Peyer's patch (tissue), 4 donors: ENCODE data around the gene WDR31. TPM values are rescaled to one million over a fixed set of nuclear protein-coding genes. Genes with fewer than 3 reads are reported as not detected.

Source experiments
- DNase-seq, 3 donors: peaks; one replicate each; pipeline ENCODE4 v3.0.0-alpha.2; 2017 to 2019
- H3K27ac ChIP-seq, 4 donors: fragments of 200-600 bp; sonication (generic); one replicate each; pipeline ENCODE4 v1.5.1; 2016 to 2019
- H3K27me3 ChIP-seq, 2 donors: fragments of 200-600 bp; sonication (generic); one replicate each; pipeline ENCODE4 v1.5.1; 2019
- H3K36me3 ChIP-seq, 3 donors: fragments of 200-600 bp; sonication (generic); one replicate each; pipeline ENCODE4 v1.5.1; 2016 to 2019
- H3K4me1 ChIP-seq, 4 donors: fragments of 200-600 bp; sonication (generic); one replicate each; pipeline ENCODE4 v1.5.1; 2016 to 2019
- H3K4me3 ChIP-seq, 4 donors: fragments of 200-600 bp; sonication (generic); 1 replicate in 3 of 4; 2 replicates in 1 of 4; pipeline ENCODE4 v1.5.1; 2016 to 2019; ENCODE audit warnings: mild to moderate bottlenecking in 1 of 4
- H3K9me3 ChIP-seq, 4 donors: fragments of 200-600 bp; sonication (generic); one replicate each; pipeline ENCODE4 v1.5.1; 2016 to 2019; ENCODE audit warnings: mild to moderate bottlenecking in 1 of 4
- CTCF ChIP-seq, 6 experiments: fragments of 450-650 bp in 4 of 6; fragments of 200-600 bp in 2 of 6; sonication (generic) in 1 of 6; IDR thresholded peaks; one replicate each; pipeline ENCODE4 v1.5.1; 2017 to 2019; ENCODE audit warnings: antibody characterized with exemption in 6 of 6, mild to moderate bottlenecking in 3 of 6, moderate library complexity in 1 of 6
- POLR2A ChIP-seq, 2 donors: fragments of 450-650 bp; IDR thresholded peaks; one replicate each; pipeline ENCODE4 v1.5.1; 2017; ENCODE audit warnings: antibody characterized with exemption in 2 of 2, mild to moderate bottlenecking in 2 of 2, moderate library complexity in 2 of 2
- total RNA-seq, 4 donors: library from RNA; depleted of rRNA; stranded (reverse); fragments of >200 nt; gene quantifications; one replicate each; pipeline ENCODE4 v1.1.0, GENCODE V29; 2016

Gene WDR31
- total RNA-seq, 4 donors from 2014 or later, result 1.1 to 3.5 (median 2.5) TPM; not detected in 1

GRCh38 chr9:113364951-113365350, 24.9 kb upstream of the WDR31 start:
- no peaks in the 10 kb centered on the region for H3K4me1 ChIP-seq
- no peak for DNase-seq
- H3K4me3 ChIP-seq, result no peak overlapping the region
- H3K36me3 ChIP-seq, result no peaks in the 10 kb centered on the region
- H3K27ac ChIP-seq, result no peak overlapping the region
- no peaks in the 10 kb centered on the region for H3K27me3 ChIP-seq
- no peaks in the 10 kb centered on the region for H3K9me3 ChIP-seq
- TF ChIP-seq POLR2A (IDR thresholded peaks at IDR 0.05) (no peak), CTCF (IDR thresholded peaks at IDR 0.05) (no peak)

- no peaks in the 10 kb centered on the region for H3K4me1 ChIP-seq
- no peak for DNase-seq
- H3K36me3 ChIP-seq, result no peaks in the 10 kb centered on the region
- no peak overlapping the region for H3K4me3 ChIP-seq
- H3K9me3 ChIP-seq, result no peaks in the 10 kb centered on the region
- no peak for TF ChIP-seq POLR2A (IDR thresholded peaks at IDR 0.05)
- TF ChIP-seq CTCF (IDR thresholded peaks at IDR 0.05), result no peak
- no peaks in the 10 kb centered on the region for H3K27me3 ChIP-seq
- no peak overlapping the region for H3K27ac ChIP-seq
These were observed 23.3 kb upstream of the WDR31 start for GRCh38 chr9:113363336-113363735.

- Histone ChIP-seq H3K4me3 (no peak overlapping the region), H3K36me3 (no peaks in the 10 kb centered on the region), H3K4me1 (no peaks in the 10 kb centered on the region), H3K9me3 (no peaks in the 10 kb centered on the region), H3K27me3 (no peaks in the 10 kb centered on the region), H3K27ac (no peak overlapping the region)
- DNase-seq, result no peak
- TF ChIP-seq CTCF (IDR thresholded peaks at IDR 0.05) (no peak), POLR2A (IDR thresholded peaks at IDR 0.05) (no peak)
These were observed 21.4 kb upstream of the WDR31 start for GRCh38 chr9:113361304-113362018.

GRCh38 chr9:113360242-113360842, 20.3 kb upstream of the WDR31 start:
- DNase-seq, result peak in 1 of 3 donors; percentile 15
- no peaks in the 10 kb centered on the region for H3K4me1 ChIP-seq
- no peaks in the 10 kb centered on the region for H3K36me3 ChIP-seq
- TF ChIP-seq POLR2A (IDR thresholded peaks at IDR 0.05), result no peak
- TF ChIP-seq CTCF (IDR thresholded peaks at IDR 0.05), result no peak
- H3K4me3 ChIP-seq, result no peak overlapping the region
- H3K9me3 ChIP-seq, result no peaks in the 10 kb centered on the region
- no peak overlapping the region for H3K27ac ChIP-seq
- H3K27me3 ChIP-seq, result no peaks in the 10 kb centered on the region

DNA sequence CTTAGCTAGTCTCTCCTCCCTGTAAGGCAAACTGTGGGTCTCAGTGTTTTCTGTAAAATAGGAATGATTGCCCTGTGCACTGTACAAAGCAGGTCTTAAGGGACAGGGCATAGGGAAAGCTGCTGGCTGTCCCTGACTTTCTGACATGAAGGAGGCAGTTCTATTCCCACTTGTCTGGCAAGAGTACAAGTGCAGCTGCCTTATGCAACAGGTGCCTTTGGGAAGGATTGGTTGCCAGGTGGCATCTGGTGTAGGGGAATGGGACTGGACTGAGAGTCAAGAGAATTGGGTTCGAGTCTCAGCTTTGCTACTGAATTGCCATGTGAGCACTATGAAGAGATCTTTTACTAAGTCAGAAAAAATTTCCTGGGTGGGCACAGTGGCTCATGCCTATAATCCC, 19.3 kb upstream of the WDR31 start:
- Histone ChIP-seq H3K4me3 (no peak overlapping the region), H3K4me1 (no peaks in the 10 kb centered on the region), H3K9me3 (no peaks in the 10 kb centered on the region), H3K27ac (no peak overlapping the region), H3K27me3 (no peaks in the 10 kb centered on the region), H3K36me3 (no peaks in the 10 kb centered on the region)
- TF ChIP-seq CTCF (IDR thresholded peaks at IDR 0.05), result no peak
- TF ChIP-seq POLR2A (IDR thresholded peaks at IDR 0.05), result no peak
- peak in 1 of 3 donors; percentile 19 for DNase-seq
